Fibroblast of lung (primary cell): ENCODE measurements around the gene CST3. TPM values are rescaled to one million over a fixed set of nuclear protein-coding genes. Genes with fewer than 3 reads are reported as not detected.

ENCODE experiments used
- DNase-seq, 2 donors: peaks; one replicate each; pipeline versions ENCODE4 v3.0.0 to v3.0.0-alpha.2; 2010; ENCODE audit warnings: low read depth in 2 of 2
- H2AFZ ChIP-seq: 2 replicates; pipeline ENCODE4 v1.5.1; 2012; ENCODE audit warnings: low read length, control low read depth, inconsistent platforms
- H3K27ac ChIP-seq: 2 replicates; pipeline ENCODE4 v1.5.1; 2011; ENCODE audit warnings: low read length, control low read depth; ENCODE audit not compliant: insufficient read depth
- H3K27me3 ChIP-seq: 2 replicates; pipeline ENCODE4 v1.5.1; 2011; ENCODE audit warnings: mild to moderate bottlenecking, low read length; ENCODE audit not compliant: control insufficient read depth, insufficient read depth
- H3K36me3 ChIP-seq: 2 replicates; pipeline ENCODE4 v1.5.1; 2011; ENCODE audit warnings: low read length; ENCODE audit not compliant: control insufficient read depth, insufficient read depth
- H3K4me1 ChIP-seq: 2 replicates; pipeline ENCODE4 v1.5.1; 2011; ENCODE audit warnings: low read length; ENCODE audit not compliant: control insufficient read depth, insufficient read depth; ENCODE audit errors: extremely low read depth
- H3K4me2 ChIP-seq: 2 replicates; pipeline ENCODE4 v1.5.1; 2011; ENCODE audit warnings: low read length, control low read depth; ENCODE audit not compliant: insufficient read depth; ENCODE audit errors: extremely low read depth
- H3K4me3 ChIP-seq, 4 experiments: fragments of 200-600 bp in 1 of 4; sonication (generic) in 1 of 4; replicated peaks in 1 of 4; 2 replicates each; pipeline ENCODE4 v1.5.1; 2011 to 2016; ENCODE audit warnings: low read length in 4 of 4, low read depth in 3 of 4, mild to moderate bottlenecking in 3 of 4, control low read depth in 2 of 4, inconsistent platforms in 1 of 4, mixed read lengths in 1 of 4; ENCODE audit not compliant: insufficient read depth in 1 of 4; ENCODE audit errors: control extremely low read depth in 1 of 4
- H3K79me2 ChIP-seq: 2 replicates; pipeline ENCODE4 v1.5.1; 2012; ENCODE audit warnings: mild to moderate bottlenecking, low read length, inconsistent platforms; ENCODE audit not compliant: control insufficient read depth, insufficient read depth
- H3K9ac ChIP-seq: 2 replicates; pipeline ENCODE4 v1.5.1; 2011; ENCODE audit warnings: mild to moderate bottlenecking, low read length, control low read depth; ENCODE audit not compliant: insufficient read depth
- H3K9me3 ChIP-seq: 2 replicates; pipeline ENCODE4 v1.5.1; 2012; ENCODE audit warnings: low read depth, low read length; ENCODE audit not compliant: control insufficient read depth, insufficient read depth
- H4K20me1 ChIP-seq: 2 replicates; pipeline ENCODE4 v1.5.1; 2011; ENCODE audit warnings: low read length; ENCODE audit not compliant: control insufficient read depth, insufficient read depth; ENCODE audit errors: extremely low read depth
- CTCF ChIP-seq, 2 donors: IDR thresholded peaks in 1 of 2; conservative IDR thresholded peaks in 1 of 2; 1 replicate in 1 of 2; 2 replicates in 1 of 2; pipeline ENCODE4 v1.5.1; 2011 to 2012; ENCODE audit warnings: low read length in 2 of 2, control low read depth in 1 of 2, inconsistent platforms in 1 of 2, low read depth in 1 of 2, mild to moderate bottlenecking in 1 of 2
- EZH2 ChIP-seq: IDR thresholded peaks from 2 replicates; pipeline ENCODE4 v1.5.1; 2012; ENCODE audit warnings: low read length, control low read depth, mild to moderate bottlenecking; ENCODE audit errors: missing control alignments
- polyA plus RNA-seq, 2 donors: library from polyadenylated mRNA; depleted of rRNA in 1 of 2; stranded (reverse) in 1 of 2; unstranded in 1 of 2; fragments of >200 nt; gene quantifications; 2 replicates each; pipeline ENCODE4 v1.2.1, GENCODE V29; 2011 to 2012; ENCODE audit warnings: missing spikeins in 1 of 2
- total RNA-seq: library from RNA; depleted of rRNA; stranded (reverse); fragments of >200 nt; gene quantifications from 2 replicates; pipeline ENCODE4 v1.2.1, GENCODE V29; 2014

The CST3 gene
- total and polyA plus RNA-seq, 2 donors (not counting 1 experiment from before 2014, with no cell fraction given), result 136 to 162 TPM

GRCh38 chr20:23626040-23626620, 11.6 kb downstream of the CST3 start:
- peak in 1 of 2 donors; percentile 57 for DNase-seq
- no peak overlapping the region for H3K27ac ChIP-seq
- H3K27me3 ChIP-seq, result no peaks in the 10 kb centered on the region
- H3K9ac ChIP-seq, result no peak overlapping the region
- TF ChIP-seq EZH2 (no peak), CTCF (conservative IDR thresholded peaks at IDR 0.05 in 1 of 2, IDR thresholded peaks at IDR 0.05 in 1 of 2; ENCODE audit: low read depth in 1 of 2, low read length in 2 of 2) (no peak)
- no peaks in the 10 kb centered on the region for H4K20me1 ChIP-seq
- no peaks in the 10 kb centered on the region for H3K79me2 ChIP-seq
- H3K9me3 ChIP-seq, result no peaks in the 10 kb centered on the region
- H3K4me2 ChIP-seq, result no peak overlapping the region
- no peak overlapping the region for H3K4me3 ChIP-seq
- no peaks in the 10 kb centered on the region for H3K36me3 ChIP-seq
- peaks cover 5% of the 10 kb centered on the region for H3K4me1 ChIP-seq
- H2AFZ ChIP-seq, result no peak overlapping the region

GRCh38 chr20:23625236-23625964, 12.4 kb downstream of the CST3 start:
- Histone ChIP-seq H3K36me3 (no peaks in the 10 kb centered on the region), H3K4me1 (peaks cover 5% of the 10 kb centered on the region), H3K4me2 (no peak overlapping the region), H3K9ac (no peak overlapping the region), H3K9me3 (no peaks in the 10 kb centered on the region), H3K4me3 (no peak overlapping the region), H2AFZ (no peak overlapping the region), H3K27ac (no peak overlapping the region), H3K27me3 (no peaks in the 10 kb centered on the region), H3K79me2 (no peaks in the 10 kb centered on the region), H4K20me1 (no peaks in the 10 kb centered on the region)
- TF ChIP-seq EZH2 (no peak), CTCF (conservative IDR thresholded peaks at IDR 0.05 in 1 of 2, IDR thresholded peaks at IDR 0.05 in 1 of 2; ENCODE audit: low read depth in 1 of 2, low read length in 2 of 2) (no peak)
- no peak for DNase-seq

- DNase-seq, result peak in 1 of 2 donors; percentile 66
- no peak overlapping the region for H3K27ac ChIP-seq
- TF ChIP-seq CTCF (conservative IDR thresholded peaks at IDR 0.05 in 1 of 2, IDR thresholded peaks at IDR 0.05 in 1 of 2; ENCODE audit: low read depth in 1 of 2, low read length in 2 of 2), result no peak
- TF ChIP-seq EZH2, result no peak
Measured at GRCh38 chr20:23624324-23624691, 13.4 kb downstream of the CST3 start.

More at GRCh38 chr20:23624324-23624691, 13.4 kb downstream of the CST3 start:
- no peak overlapping the region for H2AFZ ChIP-seq
- H3K27me3 ChIP-seq, result no peaks in the 10 kb centered on the region
- H3K9me3 ChIP-seq, result no peaks in the 10 kb centered on the region
- no peaks in the 10 kb centered on the region for H3K36me3 ChIP-seq
- H3K79me2 ChIP-seq, result no peaks in the 10 kb centered on the region
- no peaks in the 10 kb centered on the region for H4K20me1 ChIP-seq
- peaks cover 5% of the 10 kb centered on the region for H3K4me1 ChIP-seq
- H3K4me2 ChIP-seq, result no peak overlapping the region
- no peak overlapping the region for H3K4me3 ChIP-seq
- H3K9ac ChIP-seq, result no peak overlapping the region
